K562 (cell line): ENCODE results near the gene PHB1. TPM values are rescaled to one million over a fixed set of nuclear protein-coding genes. Genes with fewer than 3 reads are reported as not detected.
A peak's percentile ranks its signal among the peaks of the same experiment; 100 is the strongest.

Experiments used
- DEAF1 ChIP-seq: fragments of 450-650 bp; formaldehyde crosslinking; IDR thresholded peaks from 2 replicates; pipeline ENCODE4 v1.4.0; 2020; ENCODE audit warnings: mild to moderate bottlenecking, moderate library complexity
- FOXK2 ChIP-seq, 2 experiments: fragments of 450-650 bp; IDR thresholded peaks in 1 of 2; conservative IDR thresholded peaks in 1 of 2; 2 replicates each; pipeline ENCODE4 v1.6.1; 2016; ENCODE audit warnings: low read depth in 2 of 2, mild to moderate bottlenecking in 1 of 2
- HDAC1 ChIP-seq, 2 experiments: fragments of 450-650 bp; IDR thresholded peaks; 2 replicates each; pipeline ENCODE4 v1.6.1; 2016 to 2017; ENCODE audit warnings: inconsistent platforms in 1 of 2, mild to moderate bottlenecking in 1 of 2, moderate library complexity in 1 of 2
- IRF2 ChIP-seq: sonication (generic); formaldehyde crosslinking; IDR thresholded peaks from 2 replicates; pipeline ENCODE4 v1.8.1; 2022; ENCODE audit warnings: mild to moderate bottlenecking, missing genetic modification reagents
- JUND ChIP-seq, 2 experiments: IDR thresholded peaks; 2 replicates in 1 of 2; 3 replicates in 1 of 2; pipeline ENCODE4 v1.6.1; 2011; ENCODE audit warnings: borderline replicate concordance in 2 of 2, low read depth in 2 of 2, low read length in 2 of 2, improper control_type of control experiment in 1 of 2, missing biosample characterization in 1 of 2, missing genetic modification characterization in 1 of 2, missing genetic modification reagents in 1 of 2
- MCM5 ChIP-seq: fragments of 450-650 bp; IDR thresholded peaks from 2 replicates; pipeline ENCODE4 v1.6.1; 2016; ENCODE audit warnings: low read depth
- MED1 ChIP-seq: sonication (generic); formaldehyde crosslinking; IDR thresholded peaks from 2 replicates; pipeline ENCODE4 v1.8.1; 2023; ENCODE audit warnings: missing genetic modification reagents, borderline replicate concordance
- RBM22 ChIP-seq: fragments of 200-400 bp; formaldehyde crosslinking; IDR thresholded peaks from 2 replicates; pipeline ENCODE4 v1.6.1; 2018; ENCODE audit warnings: low read length, low read depth; ENCODE audit not compliant: poor library complexity, severe bottlenecking
- RBM39 ChIP-seq: fragments of 200-400 bp; formaldehyde crosslinking; optimal IDR thresholded peaks from 2 replicates; pipeline ENCODE3; 2018; ENCODE audit warnings: low read depth, low read length
- ZKSCAN8 ChIP-seq: fragments of 200-800 bp; sonication (Bioruptor generic); IDR thresholded peaks from 2 replicates; pipeline ENCODE4 v1.6.1; 2016; ENCODE audit warnings: missing genetic modification characterization, missing compliant biosample characterization
- ZNF175 ChIP-seq: fragments of 200-800 bp; sonication (Bioruptor generic); IDR thresholded peaks from 2 replicates; pipeline ENCODE4 v1.6.1; 2016; ENCODE audit warnings: low read depth, mild to moderate bottlenecking, missing genetic modification characterization, missing compliant biosample characterization
- ZNF354B ChIP-seq: fragments of 250-450 bp; sonication (Bioruptor Pico); IDR thresholded peaks from 2 replicates; pipeline ENCODE4 v1.4.0; 2020
- ZNF77 ChIP-seq: fragments of 250-450 bp; sonication (Bioruptor Pico); IDR thresholded peaks from 2 replicates; pipeline ENCODE4 v1.5.0; 2020
- polyA plus RNA-seq, 8 experiments: library from polyadenylated mRNA; depleted of rRNA in 4 of 8; stranded (reverse) in 5 of 8; unstranded in 3 of 8; fragments of >200 nt; fragmentation: Nextera tagmentation in 2 of 8; fragmentation: Illumina TruSeq in 1 of 8; extraction: Ambion mirVana in 2 of 8; extraction: Trizol in 1 of 8; gene quantifications; 2 replicates each; pipeline versions ENCODE4 v1.2.1 to v1.2.3, GENCODE V29; 2011 to 2014; ENCODE audit warnings: inconsistent platforms in 1 of 8, missing spikeins in 1 of 8
- total RNA-seq, 7 experiments: library from RNA; depleted of rRNA in 6 of 7; stranded (reverse); fragments of >200 nt in 6 of 7; fragmentation: Illumina TruSeq in 2 of 7; extraction: Trizol in 2 of 7; gene quantifications; 2 replicates each; pipeline versions ENCODE4 v1.2.1 to v1.2.3, GENCODE V29; 2011 to 2021; ENCODE audit warnings: low replicate concordance in 1 of 7
- TF ChIP-seq, protein P1 (sequence below): sonication (generic); formaldehyde crosslinking; IDR thresholded peaks from 2 replicates; pipeline ENCODE4 v1.8.0; 2022; ENCODE audit warnings: mild to moderate bottlenecking, missing genetic modification reagents

Gene PHB1
- total and polyA plus RNA-seq, 9 of the 15 experiments (the other 6 are each of a cell fraction or from before 2014, with no cell fraction given) = 191 to 818 (median 349) TPM

- TF ChIP-seq ZNF77 (CRISPR knock-in tag) = no peak
- no peak for TF ChIP-seq IRF2 (CRISPR knock-in tag)
- no peak for TF ChIP-seq ZNF175 (CRISPR knock-in tag)
- TF ChIP-seq RBM22 = no peak
- peak; percentile 82 for TF ChIP-seq DEAF1
- TF ChIP-seq, protein P1, sequence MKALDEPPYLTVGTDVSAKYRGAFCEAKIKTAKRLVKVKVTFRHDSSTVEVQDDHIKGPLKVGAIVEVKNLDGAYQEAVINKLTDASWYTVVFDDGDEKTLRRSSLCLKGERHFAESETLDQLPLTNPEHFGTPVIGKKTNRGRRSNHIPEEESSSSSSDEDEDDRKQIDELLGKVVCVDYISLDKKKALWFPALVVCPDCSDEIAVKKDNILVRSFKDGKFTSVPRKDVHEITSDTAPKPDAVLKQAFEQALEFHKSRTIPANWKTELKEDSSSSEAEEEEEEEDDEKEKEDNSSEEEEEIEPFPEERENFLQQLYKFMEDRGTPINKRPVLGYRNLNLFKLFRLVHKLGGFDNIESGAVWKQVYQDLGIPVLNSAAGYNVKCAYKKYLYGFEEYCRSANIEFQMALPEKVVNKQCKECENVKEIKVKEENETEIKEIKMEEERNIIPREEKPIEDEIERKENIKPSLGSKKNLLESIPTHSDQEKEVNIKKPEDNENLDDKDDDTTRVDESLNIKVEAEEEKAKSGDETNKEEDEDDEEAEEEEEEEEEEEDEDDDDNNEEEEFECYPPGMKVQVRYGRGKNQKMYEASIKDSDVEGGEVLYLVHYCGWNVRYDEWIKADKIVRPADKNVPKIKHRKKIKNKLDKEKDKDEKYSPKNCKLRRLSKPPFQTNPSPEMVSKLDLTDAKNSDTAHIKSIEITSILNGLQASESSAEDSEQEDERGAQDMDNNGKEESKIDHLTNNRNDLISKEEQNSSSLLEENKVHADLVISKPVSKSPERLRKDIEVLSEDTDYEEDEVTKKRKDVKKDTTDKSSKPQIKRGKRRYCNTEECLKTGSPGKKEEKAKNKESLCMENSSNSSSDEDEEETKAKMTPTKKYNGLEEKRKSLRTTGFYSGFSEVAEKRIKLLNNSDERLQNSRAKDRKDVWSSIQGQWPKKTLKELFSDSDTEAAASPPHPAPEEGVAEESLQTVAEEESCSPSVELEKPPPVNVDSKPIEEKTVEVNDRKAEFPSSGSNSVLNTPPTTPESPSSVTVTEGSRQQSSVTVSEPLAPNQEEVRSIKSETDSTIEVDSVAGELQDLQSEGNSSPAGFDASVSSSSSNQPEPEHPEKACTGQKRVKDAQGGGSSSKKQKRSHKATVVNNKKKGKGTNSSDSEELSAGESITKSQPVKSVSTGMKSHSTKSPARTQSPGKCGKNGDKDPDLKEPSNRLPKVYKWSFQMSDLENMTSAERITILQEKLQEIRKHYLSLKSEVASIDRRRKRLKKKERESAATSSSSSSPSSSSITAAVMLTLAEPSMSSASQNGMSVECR (CRISPR knock-in tag) = peak; percentile 46; the same call in 1 of the 2 replicates
- TF ChIP-seq MED1 (CRISPR knock-in tag) = no peak
- TF ChIP-seq ZKSCAN8 (CRISPR knock-in tag) = no peak
- 0 out of 2 replicates have a peak, but pooled peaks have one; percentile 13 for TF ChIP-seq JUND (IDR thresholded peaks at IDR 0.05; ENCODE audit: borderline replicate concordance, low read depth, low read length)
- TF ChIP-seq JUND (tag; IDR thresholded peaks at IDR 0.05; ENCODE audit: borderline replicate concordance, low read depth, low read length) = no peak
- TF ChIP-seq HDAC1 (IDR thresholded peaks at IDR 0.05) = no peak
- no peak for TF ChIP-seq MCM5
- TF ChIP-seq RBM39 = no peak
- 0 out of 4 replicates have a peak, but pooled peaks of 1 of the 2 experiments have one; percentile 25 for TF ChIP-seq FOXK2 (conservative IDR thresholded peaks at IDR 0.05 in 1 of 2, IDR thresholded peaks at IDR 0.05 in 1 of 2; ENCODE audit: low read depth in 2 of 2)
- TF ChIP-seq ZNF354B (CRISPR knock-in tag) = no peak
Observed at GRCh38 chr17:49407981-49408501, 6.6 kb downstream of the PHB1 start (continued).
